BJ (cell line): ENCODE data around the gene DYNC1H1. TPM values are rescaled to one million over a fixed set of nuclear protein-coding genes. Genes with fewer than 3 reads are reported as not detected.

Experiments
- CTCF ChIA-PET: fragments of 350-600 bp; formaldehyde crosslinking; extraction: SDS; loops from one replicate; lab custom pipeline; 2021; ENCODE audit warnings: antibody characterized with exemption, inconsistent platforms; lab: Yijun Ruan, JAX
- POLR2A ChIA-PET: fragments of 300-600 bp; sonication (Branson Sonifier 250); formaldehyde crosslinking; extraction: SDS; loops from one replicate; lab custom pipeline; 2021; ENCODE audit warnings: antibody characterized with exemption; lab: Charles Lee
- DNase-seq: peaks from one replicate; pipeline ENCODE4 v3.0.0-alpha.2; 2011; ENCODE audit warnings: low read depth
- H3K27me3 ChIP-seq: 2 replicates; pipeline ENCODE4 v1.6.0; 2011; ENCODE audit warnings: low read length; ENCODE audit not compliant: control insufficient read depth, insufficient read depth
- H3K36me3 ChIP-seq: 2 replicates; pipeline ENCODE4 v1.5.1; 2011; ENCODE audit warnings: low read length; ENCODE audit not compliant: control insufficient read depth, insufficient read depth
- H3K4me3 ChIP-seq: 2 replicates; pipeline ENCODE4 v1.5.1; 2011; ENCODE audit warnings: low read depth, mild to moderate bottlenecking, control low read depth, low read length
- polyA plus RNA-seq: library from polyadenylated mRNA; depleted of rRNA; stranded (reverse); fragments of >200 nt; gene quantifications from 2 replicates; pipeline ENCODE4 v1.2.3, GENCODE V29; 2011
- TF ChIP-seq, protein P1 (sequence below): IDR thresholded peaks from 2 replicates; pipeline ENCODE4 v1.5.1; 2011; ENCODE audit warnings: low read depth, mild to moderate bottlenecking, control low read depth, inconsistent platforms, low read length, moderate library complexity; ENCODE audit not compliant: insufficient read depth

Gene DYNC1H1
- polyA plus RNA-seq, 1 experiment: 139 TPM

DNA sequence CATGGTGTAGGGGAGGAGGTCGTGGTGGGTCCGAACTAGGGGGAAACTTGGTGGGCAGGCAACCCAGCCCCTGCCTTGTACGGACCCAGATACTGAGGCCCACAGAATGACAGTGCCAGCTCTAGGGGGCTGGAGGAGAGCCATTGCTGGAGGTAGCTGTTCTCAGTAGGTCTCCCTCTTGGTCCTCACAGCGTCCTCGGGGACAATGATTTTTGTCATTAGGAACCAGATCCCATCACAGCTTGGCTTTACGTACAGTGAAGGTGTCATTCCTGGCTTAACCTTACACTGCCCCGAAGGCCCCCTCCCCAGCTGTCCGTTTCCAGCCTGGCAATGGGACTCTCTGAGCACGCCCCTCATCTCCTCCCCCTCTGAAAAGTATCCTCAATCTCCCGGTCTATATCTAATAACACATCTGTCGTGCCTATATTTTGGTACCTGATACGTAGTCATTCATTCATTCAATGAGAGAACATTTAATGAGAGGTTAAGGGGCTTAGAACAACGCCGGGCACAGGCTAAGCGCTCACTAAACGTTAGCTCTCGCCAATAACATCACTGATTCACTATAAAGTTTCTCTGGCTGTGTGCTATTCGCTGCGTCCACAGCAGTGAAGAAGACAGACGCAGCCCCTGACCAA is 597 bp upstream of the DYNC1H1 start:
- TF ChIP-seq, protein P1, sequence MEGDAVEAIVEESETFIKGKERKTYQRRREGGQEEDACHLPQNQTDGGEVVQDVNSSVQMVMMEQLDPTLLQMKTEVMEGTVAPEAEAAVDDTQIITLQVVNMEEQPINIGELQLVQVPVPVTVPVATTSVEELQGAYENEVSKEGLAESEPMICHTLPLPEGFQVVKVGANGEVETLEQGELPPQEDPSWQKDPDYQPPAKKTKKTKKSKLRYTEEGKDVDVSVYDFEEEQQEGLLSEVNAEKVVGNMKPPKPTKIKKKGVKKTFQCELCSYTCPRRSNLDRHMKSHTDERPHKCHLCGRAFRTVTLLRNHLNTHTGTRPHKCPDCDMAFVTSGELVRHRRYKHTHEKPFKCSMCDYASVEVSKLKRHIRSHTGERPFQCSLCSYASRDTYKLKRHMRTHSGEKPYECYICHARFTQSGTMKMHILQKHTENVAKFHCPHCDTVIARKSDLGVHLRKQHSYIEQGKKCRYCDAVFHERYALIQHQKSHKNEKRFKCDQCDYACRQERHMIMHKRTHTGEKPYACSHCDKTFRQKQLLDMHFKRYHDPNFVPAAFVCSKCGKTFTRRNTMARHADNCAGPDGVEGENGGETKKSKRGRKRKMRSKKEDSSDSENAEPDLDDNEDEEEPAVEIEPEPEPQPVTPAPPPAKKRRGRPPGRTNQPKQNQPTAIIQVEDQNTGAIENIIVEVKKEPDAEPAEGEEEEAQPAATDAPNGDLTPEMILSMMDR: no peak
- Histone ChIP-seq H3K4me3 (no peak overlapping the region), H3K36me3 (peaks cover 2% of the 10 kb centered on the region), H3K27me3 (no peaks in the 10 kb centered on the region)
- CTCF ChIA-PET: interaction anchor here (0.9 to 1.0 kb wide), 2 partner anchors 12 to 133 kb away, joined by 3 to 4 read pairs; no protein-coding TSS in a partner anchor
- POLR2A ChIA-PET: no interaction called here
- no peak for DNase-seq

DNA sequence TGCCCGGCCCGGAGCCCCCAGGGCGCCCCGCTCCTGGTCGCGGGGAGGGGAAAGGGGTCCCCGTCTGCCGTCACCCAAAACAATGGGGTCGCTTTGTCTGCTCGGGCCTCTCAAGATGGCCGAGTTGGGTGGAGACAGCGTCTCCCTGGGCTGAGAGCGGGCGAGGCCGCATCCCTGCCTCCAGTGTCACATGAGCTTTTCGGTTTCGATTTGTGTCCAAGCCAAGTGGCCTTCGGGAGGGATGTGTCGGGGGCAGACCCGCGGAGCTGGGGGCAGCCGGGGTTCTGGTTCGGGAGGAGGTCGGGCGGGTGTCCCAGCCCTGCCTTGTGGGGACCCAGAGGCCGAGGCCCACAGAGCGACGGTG is 790 bp downstream of the DYNC1H1 start:
- DNase-seq: no peak
- H3K36me3 ChIP-seq: peaks cover 4% of the 10 kb centered on the region
- POLR2A ChIA-PET: interaction anchor here (0.5 kb wide), 1 partner anchor 16 kb away, joined by 4 read pairs; no protein-coding TSS in a partner anchor
- H3K4me3 ChIP-seq: peak overlapping the region; percentile 100
- no peaks in the 10 kb centered on the region for H3K27me3 ChIP-seq
- TF ChIP-seq, protein P1: no peak
- CTCF ChIA-PET: interaction anchor here (0.8 to 1.2 kb wide), 3 partner anchors 9 to 132 kb away, joined by 3 read pairs; no protein-coding TSS in a partner anchor

DNA sequence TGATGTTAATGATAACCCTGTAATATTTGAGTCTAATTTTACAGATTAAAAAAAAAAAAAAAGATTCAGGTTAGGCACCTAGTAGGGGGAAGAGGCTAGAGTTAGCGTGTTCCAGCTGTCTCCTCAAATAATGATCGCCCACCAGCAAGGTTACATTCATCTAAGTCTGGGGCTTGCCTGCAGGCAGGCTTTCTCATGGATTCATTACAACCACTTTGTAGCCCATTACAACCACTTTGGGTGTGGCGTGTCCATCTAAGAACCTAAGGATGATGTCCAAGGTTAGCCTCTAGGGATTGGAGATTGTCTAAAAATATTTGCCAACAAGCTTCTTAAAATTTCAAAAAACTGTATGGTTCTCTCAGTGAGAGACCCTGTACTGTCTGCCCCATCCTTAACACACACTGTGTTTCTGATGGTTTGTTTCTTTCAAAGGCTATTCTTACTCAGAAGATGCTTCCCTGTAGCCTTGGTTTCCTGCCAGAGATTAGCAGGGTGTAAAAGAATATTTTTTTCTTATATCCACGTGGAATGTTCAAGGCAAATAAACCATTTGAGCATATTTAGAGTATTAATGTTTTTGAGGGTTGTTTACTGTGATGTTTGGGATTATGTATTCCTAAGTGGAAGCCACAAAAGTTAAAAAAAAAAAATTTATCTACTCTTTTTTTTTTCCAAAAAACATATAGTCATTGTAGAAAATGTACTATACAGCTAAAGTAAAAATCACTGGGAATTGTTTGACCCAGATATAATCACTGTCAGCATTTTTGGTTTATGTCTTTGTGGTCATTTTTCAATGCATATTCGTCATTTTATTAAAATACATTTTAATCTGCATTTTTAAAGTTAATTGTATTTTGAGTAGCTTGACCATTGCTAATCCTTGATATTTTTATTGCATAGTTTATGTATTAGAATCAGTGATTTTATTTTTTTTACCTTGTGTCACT is 1.7 kb downstream of the DYNC1H1 start:
- peak overlapping the region; percentile 100 for H3K4me3 ChIP-seq
- no peak for DNase-seq
- POLR2A ChIA-PET: no interaction called here
- CTCF ChIA-PET: interaction anchor here (0.8 to 1.2 kb wide), 4 partner anchors 10 to 140 kb away, joined by 3 read pairs; no protein-coding TSS in a partner anchor
- H3K36me3 ChIP-seq: peaks cover 4% of the 10 kb centered on the region
- no peaks in the 10 kb centered on the region for H3K27me3 ChIP-seq
- TF ChIP-seq, protein P1: no peak

DNA sequence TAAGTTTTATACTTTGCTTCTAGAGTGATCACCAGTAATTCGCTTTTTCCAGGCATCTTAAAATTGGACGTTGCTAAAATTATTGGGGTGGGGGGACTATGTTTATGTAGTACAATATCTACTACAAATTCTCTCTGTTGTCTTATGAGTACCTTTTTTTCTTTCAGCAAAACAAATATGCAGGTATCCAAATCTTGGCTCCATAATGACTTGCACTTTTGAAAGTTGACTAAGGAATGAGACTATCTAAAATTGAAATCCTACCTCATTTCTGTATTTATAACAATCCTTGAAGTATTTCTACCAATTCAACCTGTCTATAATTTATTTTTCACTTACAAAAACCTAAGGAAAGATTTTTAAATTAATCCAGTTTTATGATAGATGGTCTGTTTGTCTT is 2.4 kb downstream of the DYNC1H1 start:
- TF ChIP-seq, protein P1: no peak
- DNase-seq: no peak
- H3K27me3 ChIP-seq: no peaks in the 10 kb centered on the region
- POLR2A ChIA-PET: no interaction called here
- 0 out of 2 replicates have a peak overlapping the region, but pooled peaks have one; percentile 5 for H3K4me3 ChIP-seq
- CTCF ChIA-PET: no interaction called here
- H3K36me3 ChIP-seq: peaks cover 4% of the 10 kb centered on the region

DNA sequence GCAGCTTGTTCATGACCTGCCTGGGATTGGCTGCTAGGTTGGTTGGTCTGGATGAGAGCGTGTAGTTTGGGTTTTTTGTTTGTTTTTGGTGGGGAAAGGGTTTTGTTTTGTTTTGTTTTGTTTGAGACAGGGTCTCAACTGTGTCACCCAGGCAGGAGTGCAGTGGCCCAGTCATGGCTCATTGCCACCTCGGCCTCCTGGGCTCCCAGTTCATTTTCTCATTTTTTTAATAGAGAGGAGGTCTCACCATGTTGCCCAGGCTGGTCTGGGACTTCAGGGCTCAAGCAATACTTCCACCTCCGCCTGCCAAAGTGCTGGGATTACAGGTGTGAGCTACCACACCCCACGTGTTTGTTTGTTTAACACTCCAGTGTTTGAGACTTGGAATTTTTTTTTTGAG is 3.8 kb downstream of the DYNC1H1 start:
- Histone ChIP-seq H3K27me3 (no peaks in the 10 kb centered on the region), H3K4me3 (no peak overlapping the region), H3K36me3 (peaks cover 4% of the 10 kb centered on the region)
- TF ChIP-seq, protein P1: no peak
- no peak for DNase-seq
- CTCF ChIA-PET: interaction anchor here (0.6 to 1.0 kb wide), 4 partner anchors 10 to 916 kb away, joined by 3 to 4 read pairs (median 4); no protein-coding TSS in a partner anchor
- POLR2A ChIA-PET: interaction anchor here (0.6 kb wide), 1 partner anchor 101 kb away, joined by 3 read pairs; no protein-coding TSS in a partner anchor
